Activated naive CD4-positive, alpha-beta T cell treated with anti-CD3 and anti-CD28 coated beads, Interleukin-2, amount 50 U/mL, for 16 hours (primary cell): ENCODE measurements around the gene INPP5D.
"Not testable (repeated sequence)": the region's sequence is repeated elsewhere in the genome, so short reads cannot be mapped to it uniquely, and the experiment has no call there.

Experiments used
- DNase-seq: peaks from one replicate; pipeline ENCODE4 v3.0.0-alpha.2; 2020

INPP5D gene

GRCh38 chr2:233059797-233060500 lies at the start of gene INPP5D:
TSS of gene INPP5D (plus strand) at chr2:233060342. CDS start at chr2:233060479, 137 bp downstream.
- peak; percentile 70 for DNase-seq

GRCh38 chr2:233010569-233011267 lies 49.4 kb upstream of the INPP5D start:
- DNase-seq: no peak

GRCh38 chr2:233011268-233011650 lies 48.9 kb upstream of the INPP5D start:
- no peak for DNase-seq

- no peak for DNase-seq
Measured at GRCh38 chr2:233011702-233012131, 48.4 kb upstream of the INPP5D start.

GRCh38 chr2:233012301-233012971 lies 47.7 kb upstream of the INPP5D start:
- no peak for DNase-seq

GRCh38 chr2:233013027-233013461 lies 47.1 kb upstream of the INPP5D start, which contains the start of gene NGEF:
TSS of gene NGEF (minus strand) at chr2:233013256. CDS start at chr2:232974890, 38,366 bp downstream.
- DNase-seq: no peak

GRCh38 chr2:233013650-233014049 lies 46.5 kb upstream of the INPP5D start:
- no peak for DNase-seq

GRCh38 chr2:233015019-233015645 lies 45.0 kb upstream of the INPP5D start:
- DNase-seq: no peak

- DNase-seq: no peak
Measured at GRCh38 chr2:233017947-233018346, 42.2 kb upstream of the INPP5D start.

- DNase-seq: not testable (repeated sequence)
Measured at GRCh38 chr2:233019610-233020009, 40.5 kb upstream of the INPP5D start.

- DNase-seq: no peak
Measured at GRCh38 chr2:233020454-233020853, 39.7 kb upstream of the INPP5D start.

- DNase-seq: no peak
Measured at GRCh38 chr2:233021771-233022170, 38.4 kb upstream of the INPP5D start.

- DNase-seq: no peak
Measured at GRCh38 chr2:233022561-233022960, 37.6 kb upstream of the INPP5D start.

- no peak for DNase-seq
Measured at GRCh38 chr2:233023007-233023760, 37.0 kb upstream of the INPP5D start.

- DNase-seq: no peak
Measured at GRCh38 chr2:233023761-233024410, 36.3 kb upstream of the INPP5D start.

GRCh38 chr2:233025706-233026105 lies 34.4 kb upstream of the INPP5D start:
- DNase-seq: no peak

- no peak for DNase-seq
Measured at GRCh38 chr2:233026198-233026813, 33.8 kb upstream of the INPP5D start.

- no peak for DNase-seq
Measured at GRCh38 chr2:233029321-233029720, 30.8 kb upstream of the INPP5D start.

GRCh38 chr2:233031556-233032500 lies 28.3 kb upstream of the INPP5D start:
- no peak for DNase-seq
